Tibial artery (tissue), 4 donors: ENCODE measurements around the gene MAP2K5.

Experiments
- DNase-seq, 2 donors: peaks; one replicate each; pipeline ENCODE4 v3.0.0-alpha.2; 2019
- H3K27ac ChIP-seq, 2 donors: fragments of 200-600 bp; sonication (generic) in 1 of 2; 1 replicate in 1 of 2; 2 replicates in 1 of 2; pipeline ENCODE4 v1.5.1; 2018 to 2019; ENCODE audit warnings: mild to moderate bottlenecking in 1 of 2
- H3K27me3 ChIP-seq, 2 donors: fragments of 200-600 bp; sonication (generic) in 1 of 2; one replicate each; pipeline versions ENCODE4 v1.5.1 to v1.6.0; 2016 to 2019
- H3K36me3 ChIP-seq, 3 donors: fragments of 200-600 bp; sonication (generic) in 2 of 3; one replicate each; pipeline ENCODE4 v1.5.1; 2016 to 2019; ENCODE audit warnings: mild to moderate bottlenecking in 2 of 3
- H3K4me1 ChIP-seq, 4 donors: fragments of 200-600 bp; sonication (generic) in 2 of 4; 1 replicate in 3 of 4; 2 replicates in 1 of 4; pipeline ENCODE4 v1.5.1; 2016 to 2019
- H3K4me3 ChIP-seq, 2 donors: fragments of 200-600 bp; sonication (generic) in 1 of 2; 1 replicate in 1 of 2; 2 replicates in 1 of 2; pipeline ENCODE4 v1.5.1; 2018 to 2019; ENCODE audit warnings: mild to moderate bottlenecking in 2 of 2
- H3K9me3 ChIP-seq, 3 donors: fragments of 200-600 bp; sonication (generic) in 1 of 3; one replicate each; pipeline ENCODE4 v1.5.1; 2016 to 2019
- CTCF ChIP-seq, 2 experiments: fragments of 200-600 bp in 1 of 2; fragments of 450-650 bp in 1 of 2; IDR thresholded peaks; one replicate each; pipeline ENCODE4 v1.5.1; 2017 to 2019; ENCODE audit warnings: antibody characterized with exemption in 2 of 2, mild to moderate bottlenecking in 1 of 2, moderate library complexity in 1 of 2
- intact Hi-C: fragments of 100-400 bp; cut with DNase I; formaldehyde crosslinking; loops from one replicate; pipeline ENCODE4 v1.15.0; 2023; ENCODE audit warnings: low total_unique reads

MAP2K5 gene

GRCh38 chr15:67750371-67750770 is 207.9 kb downstream of the MAP2K5 start:
- no peak overlapping the region for H3K27ac ChIP-seq
- no peak overlapping the region for H3K4me3 ChIP-seq
- intact Hi-C loops = no loop called here
- no peaks in the 10 kb centered on the region for H3K27me3 ChIP-seq
- TF ChIP-seq CTCF (IDR thresholded peaks at IDR 0.05) = no peak
- H3K36me3 ChIP-seq = peaks cover 0 to 6% (median 0%) of the 10 kb centered on the region in 3 donors
- no peak for DNase-seq
- no peaks in the 10 kb centered on the region for H3K4me1 ChIP-seq
- H3K9me3 ChIP-seq = no peaks in the 10 kb centered on the region

- no peak overlapping the region for H3K27ac ChIP-seq
- no peaks in the 10 kb centered on the region for H3K27me3 ChIP-seq
- DNase-seq = no peak
- H3K9me3 ChIP-seq = no peaks in the 10 kb centered on the region
- peaks cover 0 to under 1% (median 0%) of the 10 kb centered on the region in 3 donors for H3K36me3 ChIP-seq
- H3K4me1 ChIP-seq = no peaks in the 10 kb centered on the region
- intact Hi-C loops = no loop called here
- H3K4me3 ChIP-seq = no peak overlapping the region
- no peak for TF ChIP-seq CTCF (IDR thresholded peaks at IDR 0.05)
Observed at GRCh38 chr15:67753891-67754290, 211.4 kb downstream of the MAP2K5 start.

GRCh38 chr15:67755264-67755663 is 212.8 kb downstream of the MAP2K5 start:
- no peak for DNase-seq
- H3K27me3 ChIP-seq = no peaks in the 10 kb centered on the region
- intact Hi-C loops = no loop called here
- H3K27ac ChIP-seq = no peak overlapping the region
- no peak overlapping the region for H3K4me3 ChIP-seq
- no peaks in the 10 kb centered on the region for H3K9me3 ChIP-seq
- TF ChIP-seq CTCF (IDR thresholded peaks at IDR 0.05) = no peak
- H3K36me3 ChIP-seq = peaks cover 0 to 4% (median 0%) of the 10 kb centered on the region in 3 donors
- H3K4me1 ChIP-seq = no peaks in the 10 kb centered on the region

GRCh38 chr15:67755936-67756335 is 213.4 kb downstream of the MAP2K5 start:
- Histone ChIP-seq H3K36me3 (peaks cover 0 to 4% (median 0%) of the 10 kb centered on the region in 3 donors), H3K9me3 (no peaks in the 10 kb centered on the region), H3K27ac (no peak overlapping the region), H3K4me1 (no peaks in the 10 kb centered on the region), H3K4me3 (no peak overlapping the region), H3K27me3 (no peaks in the 10 kb centered on the region)
- TF ChIP-seq CTCF (IDR thresholded peaks at IDR 0.05) = no peak
- intact Hi-C loops = no loop called here
- no peak for DNase-seq

GRCh38 chr15:67758619-67759300 is 216.3 kb downstream of the MAP2K5 start:
- no peaks in the 10 kb centered on the region for H3K4me1 ChIP-seq
- no peak for DNase-seq
- H3K27ac ChIP-seq = no peak overlapping the region
- H3K27me3 ChIP-seq = no peaks in the 10 kb centered on the region
- TF ChIP-seq CTCF (IDR thresholded peaks at IDR 0.05) = no peak
- H3K9me3 ChIP-seq = no peaks in the 10 kb centered on the region
- intact Hi-C loops = no loop called here
- H3K36me3 ChIP-seq = peaks cover 0 to 4% (median 0%) of the 10 kb centered on the region in 3 donors
- no peak overlapping the region for H3K4me3 ChIP-seq
